SK-N-SH (cell line): Measurements from ENCODE around the gene TERT. TPM values are rescaled to one million over a fixed set of nuclear protein-coding genes. Genes with fewer than 3 reads are reported as not detected.

ENCODE experiments used
- CTCF ChIA-PET: fragments of 300-600, 350-600 bp; formaldehyde crosslinking; extraction: SDS; loops from one replicate; lab custom pipeline; 2021; lab: Yijun Ruan, JAX
- POLR2A ChIA-PET: fragments of 350-600 bp; sonication (Branson Sonifier 250); formaldehyde crosslinking; extraction: SDS; loops from one replicate; lab custom pipeline; 2020; ENCODE audit warnings: antibody characterized with exemption, inconsistent platforms; lab: Yijun Ruan, JAX
- DNase-seq: peaks from one replicate; pipeline ENCODE4 v3.0.0; 2012
- H2AFZ ChIP-seq: fragments of 200-600 bp; sonication (generic); 2 replicates; pipeline ENCODE4 v1.8.1; 2016; ENCODE audit warnings: antibody characterized with exemption, mild to moderate bottlenecking, low read depth
- H3F3A ChIP-seq: fragments of 200-600 bp; sonication (generic); replicated peaks from 2 replicates; pipeline ENCODE3; 2016; ENCODE audit warnings: antibody characterized with exemption, mild to moderate bottlenecking; ENCODE audit not compliant: insufficient read depth
- H3K27ac ChIP-seq, 2 experiments: fragments of 200-500 bp in 1 of 2; fragments of 200-600 bp in 1 of 2; sonication (Bioruptor generic) in 1 of 2; sonication (generic), shearing (Covaris generic) in 1 of 2; 2 replicates each; pipeline versions ENCODE4 v1.5.1 to v1.6.1; 2014 to 2016; ENCODE audit warnings: low read depth in 2 of 2, inconsistent platforms in 1 of 2, low read length in 1 of 2, mild to moderate bottlenecking in 1 of 2, mixed read lengths in 1 of 2
- H3K27me3 ChIP-seq: fragments of 200-600 bp; sonication (generic), shearing (Covaris generic); 2 replicates; pipeline ENCODE4 v1.6.1; 2016; ENCODE audit warnings: mixed run types; ENCODE audit not compliant: insufficient read depth
- H3K36me3 ChIP-seq, 2 experiments: fragments of 200-500 bp in 1 of 2; fragments of 200-600 bp in 1 of 2; sonication (Bioruptor generic) in 1 of 2; sonication (generic) in 1 of 2; replicated peaks in 1 of 2; 2 replicates each; pipeline versions ENCODE3 to v1.5.1; 2014 to 2016; ENCODE audit warnings: low read length in 1 of 2, mild to moderate bottlenecking in 1 of 2; ENCODE audit not compliant: insufficient read depth in 2 of 2, control insufficient read depth in 1 of 2
- H3K4me1 ChIP-seq, 2 experiments: fragments of 200-500 bp in 1 of 2; fragments of 200-600 bp in 1 of 2; sonication (Bioruptor generic) in 1 of 2; sonication (generic), shearing (Covaris generic) in 1 of 2; 2 replicates each; pipeline versions ENCODE4 v1.5.1 to v1.6.1; 2014 to 2016; ENCODE audit warnings: low read depth in 1 of 2, low read length in 1 of 2, mixed run types in 1 of 2; ENCODE audit not compliant: insufficient read depth in 2 of 2, control insufficient read depth in 1 of 2
- H3K4me2 ChIP-seq: fragments of 200-600 bp; sonication (generic), shearing (Covaris generic); 2 replicates; pipeline ENCODE4 v1.6.1; 2017; ENCODE audit warnings: mixed run types
- H3K4me3 ChIP-seq, 2 experiments: fragments of 200-500 bp in 1 of 2; fragments of 200-600 bp in 1 of 2; sonication (Bioruptor generic) in 1 of 2; sonication (generic), shearing (Covaris generic) in 1 of 2; 2 replicates each; pipeline versions ENCODE4 v1.5.1 to v1.8.1; 2014 to 2016; ENCODE audit warnings: low read depth in 2 of 2, inconsistent platforms in 1 of 2, low read length in 1 of 2, mild to moderate bottlenecking in 1 of 2, mixed read lengths in 1 of 2, moderate library complexity in 1 of 2
- H3K79me2 ChIP-seq: fragments of 200-600 bp; sonication (generic); 2 replicates; pipeline ENCODE4 v1.8.1; 2017; ENCODE audit warnings: mild to moderate bottlenecking; ENCODE audit not compliant: insufficient read depth
- H3K9ac ChIP-seq: fragments of 200-600 bp; sonication (generic); 2 replicates; pipeline ENCODE4 v1.6.1; 2017; ENCODE audit warnings: mixed run types
- H3K9me2 ChIP-seq: fragments of 200-600 bp; sonication (generic); 2 replicates; pipeline ENCODE4 v1.6.1; 2017; ENCODE audit warnings: mixed run types
- H3K9me3 ChIP-seq: fragments of 200-600 bp; sonication (generic); 2 replicates; pipeline ENCODE4 v1.6.1; 2017; ENCODE audit warnings: mixed run types, mild to moderate bottlenecking, moderate library complexity
- H4K20me1 ChIP-seq: fragments of 200-600 bp; sonication (generic); 2 replicates; pipeline ENCODE4 v1.6.1; 2017; ENCODE audit warnings: mild to moderate bottlenecking, mixed run types; ENCODE audit not compliant: insufficient read depth
- CTCF ChIP-seq: fragments of 200-600 bp; sonication (generic); IDR thresholded peaks from 2 replicates; pipeline ENCODE4 v1.6.1; 2017; ENCODE audit warnings: antibody characterized with exemption, mild to moderate bottlenecking, moderate library complexity
- ELF1 ChIP-seq: IDR thresholded peaks from 2 replicates; pipeline ENCODE4 v1.4.0; 2012
- FOSL2 ChIP-seq: IDR thresholded peaks from 2 replicates; pipeline ENCODE4 v1.4.0; 2012; ENCODE audit warnings: low read depth, mild to moderate bottlenecking, moderate library complexity, borderline replicate concordance
- GABPA ChIP-seq: IDR thresholded peaks from 2 replicates; pipeline ENCODE4 v1.4.0; 2012; ENCODE audit warnings: low read depth, mild to moderate bottlenecking
- IRF3 ChIP-seq: fragments of 150-350 bp; IDR thresholded peaks from 2 replicates; pipeline ENCODE4 v1.6.1; 2016; ENCODE audit warnings: mild to moderate bottlenecking, low read depth, low read length
- NFIC ChIP-seq: IDR thresholded peaks from 2 replicates; pipeline ENCODE4 v1.4.0; 2012; ENCODE audit warnings: borderline replicate concordance
- POLR2AphosphoS5 ChIP-seq: IDR thresholded peaks from 2 replicates; pipeline ENCODE4 v1.6.1; 2012; ENCODE audit warnings: low read depth, low read length
- RAD21 ChIP-seq: IDR thresholded peaks from 2 replicates; pipeline ENCODE4 v1.6.1; 2012; ENCODE audit warnings: mild to moderate bottlenecking, low read length
- RXRA ChIP-seq: IDR thresholded peaks from 2 replicates; pipeline ENCODE4 v1.4.0; 2012; ENCODE audit warnings: low read depth, mild to moderate bottlenecking, borderline replicate concordance
- SIN3A ChIP-seq: IDR thresholded peaks from 2 replicates; pipeline ENCODE4 v1.6.1; 2012; ENCODE audit warnings: low read depth, mild to moderate bottlenecking, low read length, moderate library complexity, borderline replicate concordance
- SMC3 ChIP-seq: IDR thresholded peaks from 2 replicates; pipeline ENCODE4 v1.6.1; 2012; ENCODE audit warnings: low read depth, low read length, improper control_type of control experiment
- TAF1 ChIP-seq: IDR thresholded peaks from 2 replicates; pipeline ENCODE4 v1.6.1; 2012; ENCODE audit warnings: low read depth, mild to moderate bottlenecking, low read length, moderate library complexity, borderline replicate concordance
- WGBS: methylation state at CpG from one replicate; pipeline ENCODE4 v1.1.6; 2017; ENCODE audit warnings: low lambda C conversion rate; 5-methylcytosine and 5-hydroxymethylcytosine counted together
- polyA plus RNA-seq, 3 experiments: library from polyadenylated mRNA; depleted of rRNA; stranded (reverse); fragments of >200 nt; gene quantifications; 2 replicates each; pipeline ENCODE4 v1.2.3, GENCODE V29; 2012
- TF ChIP-seq, protein P1 (sequence below): IDR thresholded peaks from 2 replicates; pipeline ENCODE4 v1.4.0; 2012; ENCODE audit warnings: low read depth, borderline replicate concordance
- TF ChIP-seq, protein P2 (sequence below): IDR thresholded peaks from 2 replicates; pipeline ENCODE4; 2012

The TERT gene
- polyA plus RNA-seq, 1 of the 3 experiments (the other 2 are of a cell fraction), result 2.4 TPM

GRCh38 chr5:1251678-1252580 lies 42.9 kb downstream of the TERT start:
- Histone ChIP-seq H3K9me3 (no peaks in the 10 kb centered on the region), H3K36me3 (no peaks in the 10 kb centered on the region), H3K27me3 (no peaks in the 10 kb centered on the region), H2AFZ (no peak overlapping the region), H3K9ac (no peak overlapping the region), H4K20me1 (no peaks in the 10 kb centered on the region), H3K4me2 (no peak overlapping the region), H3K4me3 (no peak overlapping the region), H3K4me1 (no peaks in the 10 kb centered on the region), H3K9me2 (no peaks in the 10 kb centered on the region)
- WGBS, result 32% methylated on average over 13 of the region's 27 CpGs
- CTCF ChIA-PET, result interaction anchor here (0.6 to 1.3 kb wide), 4 partner anchors 66 to 874 kb away, joined by 3 to 4 read pairs (median 3); no protein-coding TSS in a partner anchor
- POLR2A ChIA-PET, result no interaction called here
- TF ChIP-seq ELF1 (no peak), TAF1 (no peak), SMC3 (no peak), RXRA (no peak), GABPA (no peak), CTCF (no peak), IRF3 (no peak)
- TF ChIP-seq, protein P1, sequence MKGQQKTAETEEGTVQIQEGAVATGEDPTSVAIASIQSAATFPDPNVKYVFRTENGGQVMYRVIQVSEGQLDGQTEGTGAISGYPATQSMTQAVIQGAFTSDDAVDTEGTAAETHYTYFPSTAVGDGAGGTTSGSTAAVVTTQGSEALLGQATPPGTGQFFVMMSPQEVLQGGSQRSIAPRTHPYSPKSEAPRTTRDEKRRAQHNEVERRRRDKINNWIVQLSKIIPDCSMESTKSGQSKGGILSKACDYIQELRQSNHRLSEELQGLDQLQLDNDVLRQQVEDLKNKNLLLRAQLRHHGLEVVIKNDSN, result no peak
- TF ChIP-seq, all 33 proteins: peak for 0
- Histone ChIP-seq H3K79me2 (no peaks in the 10 kb centered on the region), H3F3A (no peaks in the 10 kb centered on the region), H3K27ac (no peak overlapping the region)
- no peak for DNase-seq

DNA sequence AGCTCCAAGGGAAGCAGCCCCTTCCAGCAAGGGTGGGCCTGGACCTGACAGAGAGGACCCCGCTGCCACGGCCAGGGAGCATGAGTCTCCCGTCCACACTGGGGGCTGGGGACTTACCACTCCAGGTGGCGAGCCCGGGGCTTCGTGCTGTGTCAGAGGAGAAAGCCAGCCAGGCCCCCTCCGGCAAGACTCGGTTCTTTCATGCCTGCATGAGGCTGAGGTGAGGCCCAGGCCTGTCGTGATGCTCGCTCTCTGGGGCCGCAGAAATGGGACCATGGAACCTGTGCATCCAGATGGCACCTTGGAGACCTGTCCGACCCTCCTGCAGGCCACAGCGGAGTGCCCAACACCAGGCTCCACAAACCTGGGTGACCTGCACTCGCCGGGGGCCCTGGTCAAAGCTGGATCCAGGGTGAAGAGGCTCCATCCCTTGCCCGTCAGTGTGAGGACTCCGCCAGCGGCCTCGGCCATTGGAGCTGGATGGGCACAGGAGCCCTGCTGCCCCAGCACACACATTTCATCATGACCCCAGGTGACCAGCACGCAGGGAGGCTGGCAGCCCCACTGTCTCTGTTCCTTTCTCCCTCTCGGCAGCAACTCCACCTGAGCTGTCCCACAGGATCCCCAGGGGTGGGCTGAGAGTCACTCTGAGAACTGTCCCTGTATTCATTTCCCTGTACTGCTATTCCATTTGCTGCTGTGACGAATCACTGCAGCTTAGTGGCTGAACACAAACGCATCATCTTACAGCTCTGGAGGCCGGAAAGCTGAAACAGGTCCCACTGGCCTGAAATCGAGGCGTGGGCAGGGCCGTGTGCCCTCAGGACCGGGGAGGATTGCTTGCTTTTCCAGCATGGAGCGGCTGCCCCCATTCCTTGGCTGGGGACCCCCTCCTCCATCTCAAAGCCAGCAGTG lies 45.2 kb downstream of the TERT start:
- no peak overlapping the region for H2AFZ ChIP-seq
- DNase-seq, result no peak
- no peaks in the 10 kb centered on the region for H3K9me3 ChIP-seq
- ChIA-PET POLR2A (no interaction called here), CTCF (no interaction called here)
- no peaks in the 10 kb centered on the region for H3K9me2 ChIP-seq
- H3K27ac ChIP-seq, result no peak overlapping the region
- no peak overlapping the region for H3K4me2 ChIP-seq
- H3K79me2 ChIP-seq, result no peaks in the 10 kb centered on the region
- no peaks in the 10 kb centered on the region for H3F3A ChIP-seq
- no peak overlapping the region for H3K9ac ChIP-seq
- WGBS, result 57% methylated on average over 28 of the region's 29 CpGs
- no peak overlapping the region for H3K4me3 ChIP-seq
- H4K20me1 ChIP-seq, result no peaks in the 10 kb centered on the region
- no peaks in the 10 kb centered on the region; a peak in 1 of 4 replicates for H3K4me1 ChIP-seq
- 0 out of 2 replicates have a peak, but pooled peaks cover 10% of the 10 kb centered on the region for H3K27me3 ChIP-seq
- no peaks in the 10 kb centered on the region for H3K36me3 ChIP-seq
- TF ChIP-seq RAD21, result no peak
- no peak for TF ChIP-seq POLR2AphosphoS5
- TF ChIP-seq, protein P2, sequence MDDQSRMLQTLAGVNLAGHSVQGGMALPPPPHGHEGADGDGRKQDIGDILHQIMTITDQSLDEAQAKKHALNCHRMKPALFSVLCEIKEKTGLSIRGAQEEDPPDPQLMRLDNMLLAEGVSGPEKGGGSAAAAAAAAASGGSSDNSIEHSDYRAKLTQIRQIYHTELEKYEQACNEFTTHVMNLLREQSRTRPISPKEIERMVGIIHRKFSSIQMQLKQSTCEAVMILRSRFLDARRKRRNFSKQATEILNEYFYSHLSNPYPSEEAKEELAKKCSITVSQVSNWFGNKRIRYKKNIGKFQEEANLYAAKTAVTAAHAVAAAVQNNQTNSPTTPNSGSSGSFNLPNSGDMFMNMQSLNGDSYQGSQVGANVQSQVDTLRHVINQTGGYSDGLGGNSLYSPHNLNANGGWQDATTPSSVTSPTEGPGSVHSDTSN, result no peak
- TF ChIP-seq NFIC, result no peak
- no peak for TF ChIP-seq FOSL2
- TF ChIP-seq SIN3A, result no peak
- TF ChIP-seq CTCF, result no peak
